Astrocyte (in vitro differentiated cells and primary cell): ENCODE results near the gene SPATA13.

ENCODE experiments used
- CTCF ChIP-seq: IDR thresholded peaks from 2 replicates; pipeline ENCODE4 v1.5.1; 2011; ENCODE audit warnings: low read depth, mild to moderate bottlenecking, inconsistent platforms, low read length, moderate library complexity; ENCODE audit not compliant: insufficient read depth
- EZH2 ChIP-seq: IDR thresholded peaks from 2 replicates; pipeline ENCODE4 v1.6.1; 2012; ENCODE audit warnings: mild to moderate bottlenecking, low read length, inconsistent platforms; ENCODE audit not compliant: insufficient read depth

- TF ChIP-seq CTCF = no peak
- no peak for TF ChIP-seq EZH2
These were observed 30.4 kb upstream of the SPATA13 start for GRCh38 chr13:24129914-24130774.
